Astrocyte (in vitro differentiated cells and primary cell): Measurements from ENCODE around the gene EXOC4.

Experiments
- EZH2 ChIP-seq: IDR thresholded peaks from 2 replicates; pipeline ENCODE4 v1.6.1; 2012; ENCODE audit warnings: mild to moderate bottlenecking, low read length, inconsistent platforms; ENCODE audit not compliant: insufficient read depth
- TF ChIP-seq, protein P1 (sequence below): IDR thresholded peaks from 2 replicates; pipeline ENCODE4 v1.5.1; 2011; ENCODE audit warnings: low read depth, mild to moderate bottlenecking, inconsistent platforms, low read length, moderate library complexity; ENCODE audit not compliant: insufficient read depth

GRCh38 chr7:133442818-133443217, 189.9 kb downstream of the EXOC4 start:
- TF ChIP-seq, protein P1, sequence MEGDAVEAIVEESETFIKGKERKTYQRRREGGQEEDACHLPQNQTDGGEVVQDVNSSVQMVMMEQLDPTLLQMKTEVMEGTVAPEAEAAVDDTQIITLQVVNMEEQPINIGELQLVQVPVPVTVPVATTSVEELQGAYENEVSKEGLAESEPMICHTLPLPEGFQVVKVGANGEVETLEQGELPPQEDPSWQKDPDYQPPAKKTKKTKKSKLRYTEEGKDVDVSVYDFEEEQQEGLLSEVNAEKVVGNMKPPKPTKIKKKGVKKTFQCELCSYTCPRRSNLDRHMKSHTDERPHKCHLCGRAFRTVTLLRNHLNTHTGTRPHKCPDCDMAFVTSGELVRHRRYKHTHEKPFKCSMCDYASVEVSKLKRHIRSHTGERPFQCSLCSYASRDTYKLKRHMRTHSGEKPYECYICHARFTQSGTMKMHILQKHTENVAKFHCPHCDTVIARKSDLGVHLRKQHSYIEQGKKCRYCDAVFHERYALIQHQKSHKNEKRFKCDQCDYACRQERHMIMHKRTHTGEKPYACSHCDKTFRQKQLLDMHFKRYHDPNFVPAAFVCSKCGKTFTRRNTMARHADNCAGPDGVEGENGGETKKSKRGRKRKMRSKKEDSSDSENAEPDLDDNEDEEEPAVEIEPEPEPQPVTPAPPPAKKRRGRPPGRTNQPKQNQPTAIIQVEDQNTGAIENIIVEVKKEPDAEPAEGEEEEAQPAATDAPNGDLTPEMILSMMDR, result no peak
- TF ChIP-seq EZH2, result no peak
